Epithelial cell of esophagus (primary cell): ENCODE results near the gene SEPTIN2.

ENCODE experiments used
- DNase-seq: peaks from one replicate; pipeline ENCODE4 v3.0.0; 2010; ENCODE audit warnings: low read depth
- H3K4me3 ChIP-seq: 2 replicates; pipeline ENCODE4 v1.5.1; 2011; ENCODE audit warnings: mild to moderate bottlenecking, low read length, control low read depth
- CTCF ChIP-seq: IDR thresholded peaks from 2 replicates; pipeline ENCODE4 v1.5.1; 2011; ENCODE audit warnings: low read depth, mild to moderate bottlenecking, low read length, control low read depth, inconsistent platforms; ENCODE audit not compliant: insufficient read depth; ENCODE audit errors: missing control alignments

The SEPTIN2 gene

DNA sequence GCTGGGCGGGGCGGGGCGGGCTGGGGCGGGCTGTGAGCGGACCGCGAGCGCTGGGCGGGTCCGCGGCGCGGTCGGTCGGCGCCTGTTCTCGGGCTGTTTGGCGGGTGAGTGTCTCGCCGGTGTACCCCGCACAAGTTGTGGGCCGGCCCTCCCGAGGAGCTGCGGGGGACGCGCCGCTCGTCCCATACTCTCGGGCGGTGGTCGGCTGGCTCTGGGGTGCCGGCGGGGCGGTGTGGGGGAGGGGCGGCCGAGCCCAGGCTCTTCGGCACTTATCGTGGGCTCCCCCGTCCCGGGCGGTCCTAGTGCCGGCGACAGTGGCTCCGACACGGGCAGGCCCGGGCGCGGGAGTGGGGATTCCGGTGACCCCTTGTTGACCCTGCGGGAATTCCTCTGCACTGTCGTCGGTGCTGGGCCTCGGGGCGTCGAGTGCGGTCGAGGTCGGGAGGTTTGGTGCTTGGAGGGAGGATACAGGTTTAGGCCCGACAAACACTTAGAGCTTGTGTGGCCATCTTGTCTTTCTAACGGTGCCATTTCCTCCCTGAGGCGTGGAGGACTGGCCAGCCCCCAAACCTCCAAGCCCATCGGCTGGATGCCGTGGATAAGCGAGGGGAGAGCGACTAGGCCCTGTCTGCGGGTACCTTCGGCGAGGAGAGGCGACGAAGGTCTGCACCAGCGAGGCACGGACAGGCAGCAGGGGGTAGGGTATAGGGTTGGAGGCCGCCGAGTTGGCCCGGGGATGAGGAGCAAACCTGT is at the start of gene SEPTIN2:
Gene SEPTIN2, plus strand, starts transcription at position 47 of the 753 bp plus-strand sequence. CDS start 8,308 bp downstream, outside the sequence.
- TF ChIP-seq CTCF, result no peak
- no peak for DNase-seq
- peak within 1 kb of the TSS; percentile 95 for H3K4me3 ChIP-seq

GRCh38 chr2:241267249-241268067 is 48.3 kb upstream of the SEPTIN2 start:
- DNase-seq, result no peak
- TF ChIP-seq CTCF, result no peak
- no peak overlapping the region for H3K4me3 ChIP-seq

DNA sequence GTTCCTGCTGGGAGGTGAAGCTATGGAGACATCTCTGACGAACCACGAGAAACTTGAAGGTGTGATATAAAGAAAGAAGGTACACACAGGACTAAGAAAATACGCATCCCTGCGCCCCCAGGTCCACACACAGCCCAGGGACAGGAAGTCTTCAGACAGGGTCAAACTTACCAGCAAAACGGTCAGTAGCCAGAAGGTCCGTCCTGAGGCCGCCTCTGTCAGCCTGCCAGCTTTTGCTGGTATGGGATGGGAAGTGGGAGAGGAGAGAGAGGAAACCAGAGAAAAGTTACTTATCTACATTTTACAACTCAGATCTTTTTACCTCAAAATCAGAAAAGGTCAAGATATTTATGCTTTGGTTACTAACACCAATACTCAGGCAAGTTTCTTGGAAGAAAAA is 47.4 kb upstream of the SEPTIN2 start:
- no peak for TF ChIP-seq CTCF
- no peak overlapping the region for H3K4me3 ChIP-seq
- no peak for DNase-seq

- TF ChIP-seq CTCF, result no peak
- peak; percentile 76 for DNase-seq
- H3K4me3 ChIP-seq, result no peak overlapping the region
Measured at GRCh38 chr2:241268716-241269445, 46.8 kb upstream of the SEPTIN2 start.

DNA sequence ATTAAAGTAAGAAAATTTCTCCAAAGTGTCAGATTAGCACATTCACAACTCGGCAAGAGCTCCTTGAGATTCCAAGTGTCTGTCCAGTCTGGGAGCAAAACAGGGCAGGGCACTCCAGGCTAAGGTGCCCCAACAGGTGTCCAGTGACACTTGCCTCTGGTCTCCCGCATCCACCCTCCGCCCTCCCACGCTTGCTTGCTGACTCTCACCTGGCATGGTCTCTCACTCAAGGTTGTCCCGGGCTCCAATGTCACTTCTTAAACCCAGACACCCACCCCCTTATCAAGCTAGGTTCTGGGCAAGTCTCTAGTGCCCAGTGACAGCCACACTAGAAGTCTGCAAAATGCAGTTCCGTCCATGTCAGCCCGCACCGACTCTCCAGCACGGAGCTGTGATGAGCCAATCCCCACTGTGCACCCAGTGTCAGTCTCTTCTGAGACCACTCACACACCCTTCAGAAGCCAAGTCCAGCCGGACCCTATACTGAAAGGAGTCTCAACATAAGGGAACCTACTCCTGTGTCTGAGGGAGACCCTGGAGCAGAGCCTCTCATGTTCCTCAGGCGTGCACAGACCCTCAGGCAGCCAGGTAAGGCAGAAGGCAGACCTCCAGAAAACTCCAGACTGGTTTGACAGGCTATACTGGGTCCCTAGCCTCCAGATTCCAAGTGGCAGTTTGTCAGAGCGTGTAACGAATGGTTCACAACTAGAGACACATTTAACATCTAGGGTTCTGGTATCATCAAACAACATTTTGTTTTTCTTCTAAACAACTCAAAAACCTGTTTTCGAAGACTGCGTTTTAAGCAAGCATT is 45.8 kb upstream of the SEPTIN2 start:
- H3K4me3 ChIP-seq, result peak overlapping the region; percentile 8
- peak; percentile 34 for DNase-seq
- TF ChIP-seq CTCF, result no peak

- peak overlapping the region; percentile 8 for H3K4me3 ChIP-seq
Measured at GRCh38 chr2:241270531-241270930, 45.2 kb upstream of the SEPTIN2 start.

More at GRCh38 chr2:241270531-241270930, 45.2 kb upstream of the SEPTIN2 start:
- no peak for DNase-seq
- TF ChIP-seq CTCF, result no peak
